NCI-H69 (cell line): ENCODE data around the gene TEAD4.
"Not testable (repeated sequence)": the region's sequence is repeated elsewhere in the genome, so short reads cannot be mapped to it uniquely, and the experiment has no call there.

Experiments used
- DNase-seq: peaks from one replicate; lab custom pipeline; 2025; lab: John Stamatoyannopoulos, UW

The TEAD4 gene

DNA sequence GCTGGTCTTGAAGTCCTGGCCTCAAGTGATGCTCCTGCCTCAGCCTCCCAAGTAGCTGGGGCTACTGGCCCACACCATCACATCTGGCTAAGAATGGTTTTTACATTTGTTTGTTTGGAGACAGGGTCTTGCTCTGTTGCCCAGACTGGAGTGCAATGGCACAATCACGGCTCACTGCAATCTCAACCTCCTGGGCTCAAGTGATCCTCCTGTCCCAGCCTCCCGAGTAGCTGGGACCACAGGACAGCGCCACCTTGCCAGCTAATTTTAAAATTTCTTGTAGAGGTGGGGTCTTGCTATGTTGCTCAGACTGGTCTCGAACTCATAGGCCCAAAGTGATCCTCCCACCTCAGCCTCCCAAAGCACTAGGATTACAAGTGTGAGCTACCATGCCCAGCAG, 89.3 kb downstream of the TEAD4 start:
- DNase-seq: no peak

GRCh38 chr12:3049176-3049575, 90.0 kb downstream of the TEAD4 start:
- DNase-seq: no peak

- DNase-seq: peak; percentile 28
Observed at GRCh38 chr12:3049611-3050249, 90.5 kb downstream of the TEAD4 start.

DNA sequence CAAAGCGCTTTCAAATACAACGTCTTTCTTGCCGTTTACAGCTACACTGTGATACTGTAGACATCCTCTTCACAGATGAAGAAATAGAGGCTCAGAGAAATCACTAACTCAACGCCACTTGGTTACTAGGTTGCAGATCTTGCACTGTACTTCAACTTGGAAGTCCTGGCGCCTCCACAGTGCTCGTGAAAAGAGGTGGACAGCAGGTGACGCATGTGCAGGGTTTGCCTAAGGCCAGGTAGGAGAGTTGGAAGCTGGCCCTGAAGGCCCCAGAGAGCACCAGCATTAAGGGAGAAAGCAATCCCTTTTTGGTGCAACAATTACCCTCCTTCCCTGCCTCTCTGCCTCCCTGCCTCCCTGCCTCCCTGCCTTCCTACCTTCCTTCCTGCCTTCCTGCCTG, 95.2 kb downstream of the TEAD4 start:
- no peak for DNase-seq

DNA sequence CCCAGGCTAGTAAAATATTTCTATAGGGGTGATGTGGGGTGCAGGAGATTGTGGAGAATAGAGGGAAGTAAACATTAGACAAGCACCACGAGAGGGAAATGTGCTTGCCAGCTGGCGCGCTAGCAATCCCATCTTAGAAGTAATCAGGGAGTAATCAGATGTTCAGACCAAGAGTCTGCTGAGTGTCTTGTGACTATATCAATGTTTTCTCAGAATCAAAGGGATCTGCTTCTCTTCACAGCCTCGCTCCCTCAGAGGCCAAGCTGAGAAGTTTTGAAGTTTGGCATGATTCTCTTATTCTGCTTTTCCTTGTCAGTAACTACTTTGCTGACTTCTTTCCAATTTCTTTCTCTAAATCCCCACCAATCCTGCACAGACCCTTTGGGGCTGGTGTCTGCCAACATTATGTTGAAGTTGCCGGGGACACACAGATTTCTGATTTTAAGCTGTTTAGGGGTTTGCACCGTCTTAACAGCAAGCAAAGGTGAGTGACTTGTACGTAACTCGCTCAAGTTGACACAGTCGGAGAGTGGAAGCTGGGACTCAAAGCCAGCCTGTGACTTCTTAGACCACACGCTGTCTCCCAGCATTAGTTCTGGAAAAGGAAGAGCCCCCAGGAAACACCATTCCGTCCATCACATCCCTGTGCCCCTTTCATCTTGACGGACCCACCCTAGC, 96.0 kb downstream of the TEAD4 start:
- DNase-seq: no peak

GRCh38 chr12:3055704-3056467, 96.7 kb downstream of the TEAD4 start:
- DNase-seq: no peak

GRCh38 chr12:3061059-3061458, 101.9 kb downstream of the TEAD4 start:
- DNase-seq: peak; percentile 52

GRCh38 chr12:3061501-3062215, 102.5 kb downstream of the TEAD4 start:
- no peak for DNase-seq

- DNase-seq: no peak
Observed at GRCh38 chr12:3065300-3065699, 106.1 kb downstream of the TEAD4 start.

DNA sequence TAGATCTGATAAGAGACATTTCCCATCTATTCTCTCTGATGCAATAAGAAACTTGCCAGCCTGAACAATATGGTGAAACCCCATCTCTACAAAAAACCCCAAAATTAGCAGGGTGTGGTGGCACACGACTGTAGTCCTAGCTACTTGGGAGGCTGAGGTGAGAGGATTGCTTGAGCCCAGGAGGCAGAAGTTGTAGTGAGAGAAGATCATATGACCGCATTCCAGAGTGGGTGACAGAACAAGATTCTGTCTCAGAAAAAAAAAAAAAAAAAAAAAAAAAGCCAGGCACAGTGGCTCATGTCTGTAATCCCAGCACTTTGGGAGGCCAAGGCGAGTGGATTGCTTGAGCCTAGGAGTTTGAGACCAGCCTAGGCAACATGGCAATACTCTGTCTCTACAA, 106.6 kb downstream of the TEAD4 start:
- not testable (repeated sequence) for DNase-seq

GRCh38 chr12:3069714-3070113, 110.5 kb downstream of the TEAD4 start:
- no peak for DNase-seq

- DNase-seq: peak; percentile 55
Observed at GRCh38 chr12:3071107-3071506, 111.9 kb downstream of the TEAD4 start.

- DNase-seq: no peak
Observed at GRCh38 chr12:3071710-3072109, 112.5 kb downstream of the TEAD4 start.

GRCh38 chr12:3073438-3074250, 114.4 kb downstream of the TEAD4 start:
- DNase-seq: peak; percentile 82

DNA sequence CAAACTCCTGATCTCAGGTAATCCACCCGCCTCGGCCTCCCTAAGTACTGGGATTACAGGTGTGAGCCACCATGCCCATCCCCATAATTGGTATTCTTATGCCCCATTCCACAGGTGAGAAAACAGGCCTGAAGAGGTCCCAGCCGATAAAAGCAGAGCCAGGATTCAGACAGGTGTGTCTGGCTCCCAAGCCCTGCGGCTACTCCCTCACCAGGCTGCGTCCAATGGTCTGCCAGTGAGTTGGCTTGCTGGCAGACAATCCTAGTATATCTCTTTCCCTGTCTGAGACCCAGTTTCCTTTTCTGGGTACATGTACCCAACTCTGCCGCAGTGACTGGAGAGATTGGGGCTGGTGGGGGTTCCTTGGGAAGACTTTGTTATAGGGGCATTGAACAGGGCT, 116.1 kb downstream of the TEAD4 start:
- DNase-seq: no peak

DNA sequence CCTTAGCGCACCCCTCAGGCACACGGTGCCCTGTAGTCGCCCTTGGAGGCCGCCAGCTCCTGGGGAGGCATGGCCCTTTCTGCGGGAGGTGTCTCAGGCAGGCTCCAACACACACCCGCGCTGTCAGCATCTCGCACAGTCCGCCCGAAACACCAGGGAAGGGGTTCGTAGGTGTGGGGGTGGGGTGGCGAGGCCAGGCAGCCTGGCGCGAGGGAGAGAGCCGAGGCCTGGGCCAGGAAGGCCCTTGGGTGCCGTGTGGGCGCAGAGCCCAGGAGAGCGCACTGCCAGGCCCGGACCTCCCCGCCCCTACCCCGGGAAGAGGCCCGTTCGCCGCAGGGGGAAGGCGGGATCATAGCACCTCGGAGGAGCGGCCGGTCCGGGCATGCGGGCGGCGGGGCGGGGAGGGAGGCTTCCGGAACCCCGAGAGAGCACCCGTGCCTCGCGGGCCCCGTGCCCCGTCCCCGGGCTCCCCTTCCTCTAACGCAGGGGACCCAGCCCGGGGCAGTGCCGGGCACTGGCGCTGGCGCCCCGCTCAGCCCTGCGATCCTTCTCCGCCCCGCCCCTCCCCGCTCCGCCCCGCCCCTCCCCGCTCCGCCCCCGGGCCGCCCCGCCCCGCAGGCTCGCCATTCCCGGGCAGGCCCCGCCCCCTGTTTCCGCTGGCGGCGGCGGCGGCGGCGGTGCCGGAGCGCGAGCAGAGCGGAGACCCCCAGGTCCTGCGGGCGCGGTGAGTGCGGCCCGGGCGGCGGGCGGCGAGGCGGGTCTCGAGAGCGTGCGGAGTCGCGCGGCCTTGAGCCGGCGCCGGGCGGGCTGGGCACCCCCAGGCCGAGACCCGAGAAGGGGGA, 117.8 kb downstream of the TEAD4 start, which contains the start of gene TSPAN9:
Gene TSPAN9, plus strand, starts transcription at position 650 of the 842 bp plus-strand sequence. CDS start 123,815 bp downstream, outside the sequence.
- DNase-seq: peak; percentile 82

DNA sequence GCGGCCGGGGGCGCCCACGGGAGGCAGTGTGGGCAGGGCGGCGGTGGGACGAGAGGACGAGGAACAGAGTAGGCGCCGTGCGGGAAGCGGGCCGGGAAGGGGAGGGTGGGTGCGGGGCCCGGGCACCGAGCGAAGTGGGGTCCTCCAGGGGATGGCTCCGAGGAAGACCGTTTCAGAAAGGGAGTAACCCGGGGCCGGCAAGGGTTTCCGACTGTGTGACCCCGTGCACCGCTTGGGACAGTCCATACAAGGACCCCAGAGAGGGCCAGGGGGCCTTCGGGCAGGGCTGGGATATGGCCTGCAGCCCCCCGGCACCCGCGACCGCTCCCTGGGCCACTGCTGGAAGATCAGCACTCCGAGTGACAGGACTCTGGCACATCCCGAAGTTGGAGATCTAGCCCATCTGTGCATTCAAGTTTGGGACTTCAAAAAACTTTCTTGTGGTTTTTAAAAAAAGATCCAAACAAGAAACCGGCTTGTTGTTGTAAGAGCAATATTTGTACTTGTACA, 118.4 kb downstream of the TEAD4 start:
- no peak for DNase-seq

GRCh38 chr12:3078086-3078820, 119.1 kb downstream of the TEAD4 start:
- DNase-seq: peak; percentile 24

DNA sequence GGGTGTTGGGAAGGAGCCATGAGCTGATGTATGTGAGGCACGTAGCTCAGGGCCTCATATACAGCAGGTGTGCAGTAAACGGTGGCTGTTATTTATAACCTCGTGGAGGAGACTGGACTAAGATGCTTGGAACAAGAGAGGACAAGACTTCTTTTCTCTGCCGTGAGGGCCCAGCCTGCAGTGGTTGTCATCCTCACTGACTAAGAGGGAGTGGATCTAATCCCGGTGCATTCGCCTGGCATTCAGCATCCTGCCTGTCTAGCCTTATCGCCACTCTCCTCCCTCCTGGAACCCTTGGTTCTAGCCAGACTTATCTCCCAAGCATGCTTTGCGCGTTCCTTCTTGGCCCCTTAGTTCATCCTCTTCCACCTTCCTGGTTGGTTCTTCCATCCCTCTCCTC, 121.9 kb downstream of the TEAD4 start:
- no peak for DNase-seq

DNA sequence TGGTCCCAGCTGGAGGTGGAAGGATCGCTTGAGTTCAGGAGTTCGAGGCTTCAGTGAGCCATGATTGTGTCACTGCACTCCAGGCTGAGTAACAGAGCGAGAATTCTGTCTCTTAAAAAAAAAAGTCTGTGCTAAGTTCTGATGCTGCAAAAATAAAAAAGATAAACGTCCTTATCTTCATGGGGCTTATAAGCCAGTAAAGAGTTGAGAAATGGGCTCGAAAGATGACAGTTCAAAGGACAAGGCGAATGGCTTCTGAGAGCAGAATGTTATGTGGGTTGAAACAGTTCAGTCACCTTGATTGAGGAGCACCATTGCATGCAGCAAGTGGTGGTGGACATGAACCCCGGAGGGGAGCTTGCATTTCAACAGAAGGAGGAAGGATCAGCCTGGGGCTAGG, 122.7 kb downstream of the TEAD4 start:
- DNase-seq: no peak
